ENCODE results near the gene HAGHL.

GRCh38 chr16:764184-764750, 37.4 kb downstream of the HAGHL start:
- TF ChIP-seq POLR2A (IDR thresholded peaks at IDR 0.05; ENCODE audit: low read depth, low read length) (no peak), TAF1 (IDR thresholded peaks at IDR 0.05; ENCODE audit: low read depth, low read length) (no peak), POLR2AphosphoS5 (IDR thresholded peaks at IDR 0.05; ENCODE audit: low read depth, low read length) (no peak)

All from GM12891 (cell line).